Mesenchymal stem cell (in vitro differentiated cells and primary cell): ENCODE measurements around the gene PTTG2.
"Not testable (repeated sequence)": the region's sequence is repeated elsewhere in the genome, so short reads cannot be mapped to it uniquely, and the experiment has no call there.

Experiments
- DNase-seq: peaks from one replicate; pipeline ENCODE4 v3.0.0-alpha.2; 2013
- H2AFZ ChIP-seq: one replicate; pipeline ENCODE4 v1.6.1; 2013; ENCODE audit warnings: low read depth, mild to moderate bottlenecking, control low read depth, inconsistent platforms, low read length, moderate library complexity
- H2AK5ac ChIP-seq: 2 replicates; pipeline ENCODE4 v1.6.1; 2013; ENCODE audit warnings: low read length, moderate library complexity, mild to moderate bottlenecking, inconsistent platforms; ENCODE audit not compliant: severe bottlenecking
- H2BK120ac ChIP-seq: one replicate; pipeline ENCODE4 v1.6.1; 2013; ENCODE audit warnings: low read depth, mild to moderate bottlenecking, inconsistent platforms, low read length, moderate library complexity
- H2BK12ac ChIP-seq, 2 experiments: one replicate each; pipeline ENCODE4 v1.6.1; 2013; ENCODE audit warnings: inconsistent platforms in 2 of 2, low read length in 2 of 2, mild to moderate bottlenecking in 2 of 2, moderate library complexity in 2 of 2, control low read depth in 1 of 2
- H2BK15ac ChIP-seq: one replicate; pipeline ENCODE4 v1.6.1; 2013; ENCODE audit warnings: mild to moderate bottlenecking, low read depth, inconsistent platforms; ENCODE audit not compliant: poor library complexity, severe bottlenecking
- H2BK5ac ChIP-seq: 2 replicates; pipeline ENCODE4 v1.6.1; 2013; ENCODE audit warnings: low read depth, mild to moderate bottlenecking, low read length, control low read depth, inconsistent platforms; ENCODE audit not compliant: poor library complexity, severe bottlenecking
- H3K14ac ChIP-seq, 2 experiments: one replicate each; pipeline ENCODE4 v1.6.1; 2013; ENCODE audit warnings: inconsistent platforms in 2 of 2, low read length in 2 of 2, control low read depth in 1 of 2, mild to moderate bottlenecking in 1 of 2, moderate library complexity in 1 of 2
- H3K18ac ChIP-seq, 2 experiments: one replicate each; pipeline ENCODE4 v1.6.1; 2013; ENCODE audit warnings: inconsistent platforms in 2 of 2, low read length in 2 of 2, control low read depth in 1 of 2, low read depth in 1 of 2, mild to moderate bottlenecking in 1 of 2
- H3K23ac ChIP-seq, 2 experiments: one replicate each; pipeline ENCODE4 v1.6.1; 2013; ENCODE audit warnings: inconsistent platforms in 2 of 2, low read length in 2 of 2, mild to moderate bottlenecking in 2 of 2, moderate library complexity in 2 of 2, control low read depth in 1 of 2
- H3K27ac ChIP-seq: 2 replicates; pipeline ENCODE4 v1.5.1; 2013; ENCODE audit warnings: mild to moderate bottlenecking, moderate library complexity, low read length, control low read depth, inconsistent platforms; ENCODE audit not compliant: poor library complexity, severe bottlenecking
- H3K27me3 ChIP-seq, 2 experiments: 2 replicates each; pipeline versions ENCODE4 v1.6.1 to v1.7.0; 2013; ENCODE audit warnings: low read length in 2 of 2, mild to moderate bottlenecking in 2 of 2, moderate library complexity in 2 of 2, control low read depth in 1 of 2, inconsistent platforms in 1 of 2; ENCODE audit not compliant: control insufficient read depth in 1 of 2, insufficient read depth in 1 of 2
- H3K36me3 ChIP-seq, 2 experiments: 2 replicates each; pipeline versions ENCODE4 v1.6.1 to v1.7.0; 2013; ENCODE audit warnings: low read length in 2 of 2, control low read depth in 1 of 2, inconsistent platforms in 1 of 2, low read depth in 1 of 2, mild to moderate bottlenecking in 1 of 2; ENCODE audit not compliant: insufficient read depth in 2 of 2, control insufficient read depth in 1 of 2
- H3K4ac ChIP-seq, 2 experiments: one replicate each; pipeline ENCODE4 v1.6.1; 2013; ENCODE audit warnings: inconsistent platforms in 2 of 2, low read length in 2 of 2, mild to moderate bottlenecking in 2 of 2, moderate library complexity in 2 of 2, control low read depth in 1 of 2, low read depth in 1 of 2
- H3K4me1 ChIP-seq: 2 replicates; pipeline ENCODE4 v1.6.1; 2013; ENCODE audit warnings: low read depth, low read length, control low read depth; ENCODE audit not compliant: control insufficient read depth, insufficient read depth
- H3K4me2 ChIP-seq: 2 replicates; pipeline ENCODE4 v1.6.1; 2013; ENCODE audit warnings: low read length, mild to moderate bottlenecking, inconsistent platforms; ENCODE audit not compliant: poor library complexity, severe bottlenecking
- H3K4me3 ChIP-seq, 2 experiments: 2 replicates each; pipeline versions ENCODE4 v1.5.1 to v1.7.0; 2013; ENCODE audit warnings: low read length in 2 of 2, mild to moderate bottlenecking in 2 of 2, control low read depth in 1 of 2, low read depth in 1 of 2; ENCODE audit not compliant: insufficient read depth in 1 of 2
- H3K79me1 ChIP-seq: replicated peaks from 2 replicates; pipeline ENCODE4 v1.6.1; 2013; ENCODE audit warnings: mild to moderate bottlenecking, control low read depth, low read length, inconsistent platforms; ENCODE audit not compliant: poor library complexity, severe bottlenecking
- H3K9ac ChIP-seq: 2 replicates; pipeline ENCODE4 v1.7.0; 2013; ENCODE audit warnings: mild to moderate bottlenecking, low read length, moderate library complexity
- H3K9me3 ChIP-seq: 2 replicates; pipeline ENCODE4 v1.7.0; 2013; ENCODE audit warnings: mild to moderate bottlenecking, low read length; ENCODE audit not compliant: control insufficient read depth
- H4K8ac ChIP-seq: one replicate; pipeline ENCODE4 v1.6.1; 2013; ENCODE audit warnings: inconsistent platforms, mild to moderate bottlenecking, low read length, moderate library complexity
- H4K91ac ChIP-seq: one replicate; pipeline ENCODE4 v1.6.1; 2013; ENCODE audit warnings: mild to moderate bottlenecking, low read length, inconsistent platforms
- WGBS: methylation state at CpG from one replicate; pipeline ENCODE4 v1.1.7; 2013; ENCODE audit warnings: mixed read lengths; 5-methylcytosine and 5-hydroxymethylcytosine counted together

The PTTG2 gene

GRCh38 chr4:37970702-37971101 lies 10.5 kb downstream of the PTTG2 start:
- H2BK120ac ChIP-seq = no peak overlapping the region
- no peak overlapping the region for H4K91ac ChIP-seq
- H3K4me2 ChIP-seq = no peak overlapping the region
- H3K79me1 ChIP-seq = no peaks in the 10 kb centered on the region
- no peak overlapping the region for H3K4me3 ChIP-seq
- no peak overlapping the region for H2AFZ ChIP-seq
- DNase-seq = no peak
- H3K4me1 ChIP-seq = peaks cover 2% of the 10 kb centered on the region
- H3K23ac ChIP-seq = no peak overlapping the region
- no peaks in the 10 kb centered on the region for H3K9me3 ChIP-seq
- H3K27me3 ChIP-seq = no peaks in the 10 kb centered on the region
- H3K14ac ChIP-seq = no peak overlapping the region
- no peaks in the 10 kb centered on the region for H3K36me3 ChIP-seq
- H2BK12ac ChIP-seq = no peak overlapping the region
- no peak overlapping the region for H3K4ac ChIP-seq
- H3K18ac ChIP-seq = no peak overlapping the region
- H2BK5ac ChIP-seq = no peak overlapping the region
- H3K27ac ChIP-seq = no peak overlapping the region
- no peak overlapping the region for H2AK5ac ChIP-seq
- H2BK15ac ChIP-seq = no peak overlapping the region
- H3K9ac ChIP-seq = no peak overlapping the region
- 100% methylated on average over 1 of the region's 1 CpG for WGBS
- H4K8ac ChIP-seq = no peak overlapping the region

DNA sequence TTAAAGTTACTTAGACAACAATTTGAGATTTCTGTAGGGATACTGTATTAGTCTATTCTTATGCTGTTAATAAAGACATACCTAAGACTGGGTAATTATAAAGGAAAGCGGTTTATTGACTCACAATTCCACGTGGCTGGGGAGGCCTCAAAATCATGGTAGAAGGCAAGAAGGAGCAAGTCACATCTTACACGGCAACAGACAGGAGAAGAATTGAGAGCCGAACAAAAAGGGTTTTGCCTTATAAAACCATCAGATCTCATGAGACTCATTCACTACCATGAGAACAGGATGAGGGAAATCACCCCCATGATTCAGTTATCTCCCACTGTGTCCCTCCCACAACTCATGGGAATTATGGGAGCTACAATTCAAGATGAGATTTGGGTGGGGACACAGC lies 11.0 kb downstream of the PTTG2 start:
- H3K27ac ChIP-seq = no peak overlapping the region
- H3K36me3 ChIP-seq = no peaks in the 10 kb centered on the region
- H3K4ac ChIP-seq = no peak overlapping the region
- H3K9ac ChIP-seq = no peak overlapping the region
- no peaks in the 10 kb centered on the region for H3K9me3 ChIP-seq
- H3K79me1 ChIP-seq = no peaks in the 10 kb centered on the region
- H3K4me2 ChIP-seq = no peak overlapping the region
- no peak for DNase-seq
- H4K91ac ChIP-seq = no peak overlapping the region
- no peak overlapping the region for H2BK5ac ChIP-seq
- WGBS = 100% methylated on average over 2 of the region's 4 CpGs
- H3K18ac ChIP-seq = no peak overlapping the region
- no peak overlapping the region for H3K4me3 ChIP-seq
- H2BK120ac ChIP-seq = no peak overlapping the region
- no peak overlapping the region for H2BK15ac ChIP-seq
- peaks cover 2% of the 10 kb centered on the region for H3K4me1 ChIP-seq
- H2AFZ ChIP-seq = no peak overlapping the region
- no peaks in the 10 kb centered on the region for H3K27me3 ChIP-seq
- no peak overlapping the region for H4K8ac ChIP-seq
- no peak overlapping the region for H2BK12ac ChIP-seq
- no peak overlapping the region for H3K23ac ChIP-seq
- H2AK5ac ChIP-seq = no peak overlapping the region
- H3K14ac ChIP-seq = no peak overlapping the region

DNA sequence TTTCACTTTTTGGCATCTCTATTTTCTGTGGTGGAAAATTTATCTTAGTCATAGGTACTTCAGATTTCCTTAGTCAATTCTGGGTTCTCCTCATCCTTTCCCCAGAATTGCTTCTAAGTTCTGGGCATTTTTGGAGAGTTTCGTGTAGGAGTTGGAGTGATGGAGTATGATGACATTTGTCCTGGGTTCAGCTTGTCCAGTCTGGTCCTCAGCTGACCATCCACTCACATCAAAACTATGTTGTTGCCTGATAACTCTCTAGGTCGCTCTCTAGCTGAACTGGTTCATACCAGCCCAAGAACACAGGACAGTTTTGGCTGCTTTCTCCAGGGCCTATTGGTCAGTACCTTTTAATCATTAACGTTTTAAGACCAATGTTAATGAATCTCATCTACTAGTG lies 13.2 kb downstream of the PTTG2 start:
- DNase-seq = no peak

GRCh38 chr4:37975321-37975822 lies 15.2 kb downstream of the PTTG2 start:
- H3K9me3 ChIP-seq, H3K4ac ChIP-seq, H4K8ac ChIP-seq, H2BK12ac ChIP-seq, H3K4me1 ChIP-seq, H2AFZ ChIP-seq, H2BK15ac ChIP-seq, H3K36me3 ChIP-seq, H3K27me3 ChIP-seq, H2BK120ac ChIP-seq, H2BK5ac ChIP-seq, H4K91ac ChIP-seq, H3K27ac ChIP-seq, DNase-seq, H3K14ac ChIP-seq, H3K4me2 ChIP-seq, H3K18ac ChIP-seq, H2AK5ac ChIP-seq, H3K4me3 ChIP-seq, H3K23ac ChIP-seq, H3K9ac ChIP-seq, H3K79me1 ChIP-seq: not testable (repeated sequence)
- 77% methylated on average over 8 of the region's 13 CpGs for WGBS

More for the DNA sequence above, 13.2 kb downstream of the PTTG2 start:
- H3K4me2 ChIP-seq = no peak overlapping the region
- no peak overlapping the region for H3K27ac ChIP-seq
- peaks cover 2% of the 10 kb centered on the region for H3K4me1 ChIP-seq
- peaks cover 2% of the 10 kb centered on the region for H3K79me1 ChIP-seq
- no peak overlapping the region for H2BK12ac ChIP-seq
- no peaks in the 10 kb centered on the region for H3K27me3 ChIP-seq
- H3K4me3 ChIP-seq = no peak overlapping the region
- no peak overlapping the region for H3K23ac ChIP-seq
- no peaks in the 10 kb centered on the region for H3K9me3 ChIP-seq
- no peak overlapping the region for H2BK120ac ChIP-seq
- H2BK5ac ChIP-seq = no peak overlapping the region
- H4K91ac ChIP-seq = no peak overlapping the region
- H3K18ac ChIP-seq = no peak overlapping the region
- H2AFZ ChIP-seq = no peak overlapping the region
- WGBS = 85% methylated on average over 2 of the region's 3 CpGs
- no peak overlapping the region for H4K8ac ChIP-seq
- H2BK15ac ChIP-seq = no peak overlapping the region
- H3K4ac ChIP-seq = no peak overlapping the region
- H3K9ac ChIP-seq = no peak overlapping the region
- H3K14ac ChIP-seq = no peak overlapping the region
- H3K36me3 ChIP-seq = no peaks in the 10 kb centered on the region
- no peak overlapping the region for H2AK5ac ChIP-seq
